Body of pancreas (tissue), 4 donors: ENCODE data around the gene PBX2. TPM values are rescaled to one million over a fixed set of nuclear protein-coding genes. Genes with fewer than 3 reads are reported as not detected.

Source experiments
- ATAC-seq: fragments of 150-250 bp; one replicate; pipeline ENCODE4 v1.9.1; 2016
- DNase-seq, 4 donors: peaks; one replicate each; pipeline ENCODE4 v3.0.0-alpha.2; 2019
- H3K27ac ChIP-seq, 4 donors: fragments of 200-600 bp; sonication (generic); 1 replicate in 3 of 4; 2 replicates in 1 of 4; pipeline versions ENCODE4 v1.5.1 to v1.6.1; 2016 to 2019; ENCODE audit warnings: mild to moderate bottlenecking in 1 of 4, mixed read lengths in 1 of 4, moderate library complexity in 1 of 4
- H3K27me3 ChIP-seq, 2 donors: fragments of 200-600 bp; sonication (generic); one replicate each; pipeline ENCODE4 v1.6.0; 2016; ENCODE audit warnings: mild to moderate bottlenecking in 1 of 2
- H3K36me3 ChIP-seq, 2 donors: fragments of 200-600 bp; sonication (generic); replicated peaks in 1 of 2; 2 replicates each; pipeline ENCODE4 v1.5.1; 2016; ENCODE audit warnings: low read depth in 2 of 2; ENCODE audit not compliant: insufficient read depth in 1 of 2
- H3K4me1 ChIP-seq: fragments of 200-600 bp; sonication (generic); one replicate; pipeline ENCODE4 v1.6.0; 2016
- H3K4me3 ChIP-seq, 2 donors: fragments of 200-600 bp; sonication (generic); 1 replicate in 1 of 2; 2 replicates in 1 of 2; pipeline ENCODE4 v1.5.1; 2016 to 2019
- H3K9me3 ChIP-seq, 3 donors: fragments of 200-600 bp; sonication (generic); 1 replicate in 2 of 3; 2 replicates in 1 of 3; pipeline ENCODE4 v1.5.1; 2016
- CTCF ChIP-seq, 7 experiments: fragments of 450-650 bp in 4 of 7; fragments of 200-600 bp in 3 of 7; sonication (generic) in 3 of 7; IDR thresholded peaks; one replicate each; pipeline ENCODE4 v1.5.1; 2016 to 2019; ENCODE audit warnings: antibody characterized with exemption in 7 of 7
- POLR2A ChIP-seq, 3 donors: fragments of 450-650 bp; IDR thresholded peaks; one replicate each; pipeline ENCODE4 v1.6.1; 2016; ENCODE audit warnings: antibody characterized with exemption in 3 of 3, mild to moderate bottlenecking in 2 of 3
- WGBS, 2 donors: methylation state at CpG; one replicate each; pipeline ENCODE4 v1.1.5; 2017; 5-methylcytosine and 5-hydroxymethylcytosine counted together
- intact Hi-C: fragments of 100-400 bp; cut with DNase I; formaldehyde crosslinking; loops from one replicate; pipeline ENCODE4 v1.15.1; 2023
- total RNA-seq, 2 donors: library from RNA; depleted of rRNA; stranded (reverse); fragments of >200 nt; gene quantifications; one replicate each; pipeline ENCODE4 v1.1.0, GENCODE V29; 2016

Gene PBX2
- total RNA-seq, 2 donors from 2014 or later = 28.8 to 31.3 TPM

GRCh38 chr6:32177788-32178546 is 12.0 kb downstream of the PBX2 start, which contains the start of gene RNF5:
RNF5 (plus strand) TSS chr6:32178405; CDS start chr6:32178512, 107 bp downstream.
- intact Hi-C loops = no loop called here
- Histone ChIP-seq H3K4me3 (peak within 1 kb of the TSS; percentile 24 to 52), H3K27me3 (no peaks in the 10 kb centered on the region), H3K4me1 (peaks cover 41% of the 10 kb centered on the region), H3K9me3 (no peaks in the 10 kb centered on the region), H3K36me3 (peaks cover 0 to 2% of the 10 kb centered on the region in 2 donors), H3K27ac (peak within 1 kb of the TSS; percentile 81 to 94 (median 85))
- ATAC-seq = peak; percentile 87
- WGBS, 2 donors = 0% methylated on average over 22 to 33 of the region's 33 CpGs
- peak in 2 of 3 donors; percentile 49 to 53 for TF ChIP-seq POLR2A (IDR thresholded peaks at IDR 0.05)
- no peak for TF ChIP-seq CTCF (IDR thresholded peaks at IDR 0.05)
- DNase-seq = peak; percentile 97 to 99 (median 98)

- Histone ChIP-seq H3K36me3 (no peaks in the 10 kb centered on the region), H3K27me3 (no peaks in the 10 kb centered on the region), H3K4me3 (no peak overlapping the region), H3K27ac (peak overlapping the region; percentile 81 to 94 (median 85)), H3K9me3 (no peaks in the 10 kb centered on the region), H3K4me1 (peaks cover 41% of the 10 kb centered on the region)
- 0% methylated on average over 20 of the region's 20 CpGs for WGBS, 2 donors
- intact Hi-C loops = no loop called here
- peak; percentile 0 for ATAC-seq
- TF ChIP-seq POLR2A (IDR thresholded peaks at IDR 0.05) = peak in 2 of 3 donors; percentile 35 to 47
- no peak for TF ChIP-seq CTCF (IDR thresholded peaks at IDR 0.05)
- DNase-seq = no peak
These were observed 12.7 kb downstream of the PBX2 start for GRCh38 chr6:32177183-32177787.

- 13 to 23% methylated on average over 5 of the region's 5 CpGs for WGBS, 2 donors
- DNase-seq (no peak), ATAC-seq (no peak)
- Histone ChIP-seq H3K9me3 (no peaks in the 10 kb centered on the region), H3K36me3 (no peaks in the 10 kb centered on the region), H3K27ac (peak overlapping the region; percentile 81 to 94 (median 85)), H3K4me3 (no peak overlapping the region), H3K27me3 (no peaks in the 10 kb centered on the region), H3K4me1 (peaks cover 41% of the 10 kb centered on the region)
- no peak for TF ChIP-seq POLR2A (IDR thresholded peaks at IDR 0.05)
- TF ChIP-seq CTCF (IDR thresholded peaks at IDR 0.05) = no peak
- intact Hi-C loops = no loop called here
These were observed 13.4 kb downstream of the PBX2 start for GRCh38 chr6:32176476-32177182.

GRCh38 chr6:32175711-32176475 is 14.1 kb downstream of the PBX2 start, which contains the start of gene AGPAT1:
AGPAT1 (minus strand) TSS chr6:32176084; CDS start chr6:32171496, 4,588 bp downstream.
- Histone ChIP-seq H3K4me3 (peak within 1 kb of the TSS; percentile 53 to 98), H3K27me3 (no peaks in the 10 kb centered on the region), H3K9me3 (no peaks in the 10 kb centered on the region), H3K27ac (peak within 1 kb of the TSS; percentile 81 to 94 (median 85)), H3K36me3 (no peaks in the 10 kb centered on the region), H3K4me1 (peaks cover 41% of the 10 kb centered on the region)
- peak; percentile 56 for ATAC-seq
- intact Hi-C loops = no loop called here
- peak in 2 of 3 donors; percentile 49 to 73 for TF ChIP-seq POLR2A (IDR thresholded peaks at IDR 0.05)
- no peak for TF ChIP-seq CTCF (IDR thresholded peaks at IDR 0.05)
- DNase-seq = peak; percentile 97 to 98 (median 98)
- 1 to 2% methylated on average over 17 to 27 of the region's 27 CpGs for WGBS, 2 donors
